Measurements from ENCODE around the gene SLC22A15. TPM values are rescaled to one million over a fixed set of nuclear protein-coding genes. Genes with fewer than 3 reads are reported as not detected.

SLC22A15 gene
- total and polyA plus RNA-seq, 10 of the 15 experiments (the other 5 are each of a cell fraction or from before 2014, with no cell fraction given), result 0.05 to 2.8 (median 0.13) TPM; not detected in 1

- Histone ChIP-seq H3K4me1 (ENCODE audit: control insufficient read depth, insufficient read depth, low read length) (no peaks in the 10 kb centered on the region), H4K20me1 (ENCODE audit: control insufficient read depth, insufficient read depth) (no peaks in the 10 kb centered on the region), H3K36me3 (ENCODE audit: control insufficient read depth in 2 of 2, insufficient read depth in 2 of 2, low read length in 1 of 2) (no peaks in the 10 kb centered on the region), H3K9me3 (replicated peaks; ENCODE audit: control insufficient read depth, insufficient read depth, low read length) (no peaks in the 10 kb centered on the region), H3K27ac (ENCODE audit: control insufficient read depth, insufficient read depth) (no peak overlapping the region), H3K4me2 (ENCODE audit: control insufficient read depth, insufficient read depth) (no peak overlapping the region), H3K27me3 (replicated peaks in 1 of 2; ENCODE audit: control insufficient read depth in 2 of 2, insufficient read depth in 2 of 2, low read length in 1 of 2) (no peaks in the 10 kb centered on the region), H3K4me3 (no peak overlapping the region), H2AFZ (ENCODE audit: control insufficient read depth, low read depth, low read length) (no peak overlapping the region), H3K79me2 (ENCODE audit: control insufficient read depth, insufficient read depth, low read length) (no peaks in the 10 kb centered on the region), H3K9ac (ENCODE audit: control insufficient read depth, insufficient read depth, low read length) (no peak overlapping the region)
- ChIA-PET SMC1A (ENCODE audit: uncharacterized antibody, unreplicated experiment) (interaction anchor here (0.8 kb wide), 1 partner anchor 76 kb away, joined by 4 read pairs; no protein-coding TSS in a partner anchor), CTCF (interaction anchor here (1.2 to 3.1 kb wide), 3 partner anchors 9 to 17 kb away, joined by 3 to 16 read pairs (median 3); no protein-coding TSS in a partner anchor), RAD21 (ENCODE audit: unreplicated experiment) (no interaction called here), POLR2A (interaction anchor here (1.1 kb wide), 1 partner anchor 85 kb away, joined by 3 read pairs; no protein-coding TSS in a partner anchor)
- in situ Hi-C loops (cut with MboI), result no loop called here
- ATAC-seq, result no peak
- FAIRE-seq, result no peak
- no TSS peak for BruUV-seq (replicated peaks)
- intact Hi-C loops (cut with micrococcal nuclease; ENCODE audit: unreplicated experiment), result no loop called here
- no peak for DNase-seq (ENCODE audit: low read depth, low spot score)
- WGBS (ENCODE audit: insufficient coverage, insufficient replicate concordance, low lambda C conversion rate, missing lambda C conversion rate), result 25% methylated on average over 3 of the region's 3 CpGs
- TF ChIP-seq SPI1 (IDR thresholded peaks at IDR 0.05; ENCODE audit: borderline replicate concordance, insufficient read depth, low read depth, low read length), result no peak
- TF ChIP-seq ASH2L (IDR thresholded peaks at IDR 0.05; ENCODE audit: borderline replicate concordance, low read depth), result no peak
- no peak for TF ChIP-seq DPF2 (IDR thresholded peaks at IDR 0.05)
- TF ChIP-seq NRF1 (conservative IDR thresholded peaks at IDR 0.05; ENCODE audit: low read depth, low read length), result no peak
- TF ChIP-seq, protein P1, sequence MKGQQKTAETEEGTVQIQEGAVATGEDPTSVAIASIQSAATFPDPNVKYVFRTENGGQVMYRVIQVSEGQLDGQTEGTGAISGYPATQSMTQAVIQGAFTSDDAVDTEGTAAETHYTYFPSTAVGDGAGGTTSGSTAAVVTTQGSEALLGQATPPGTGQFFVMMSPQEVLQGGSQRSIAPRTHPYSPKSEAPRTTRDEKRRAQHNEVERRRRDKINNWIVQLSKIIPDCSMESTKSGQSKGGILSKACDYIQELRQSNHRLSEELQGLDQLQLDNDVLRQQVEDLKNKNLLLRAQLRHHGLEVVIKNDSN (IDR thresholded peaks at IDR 0.05; ENCODE audit: borderline replicate concordance, extremely low read length, insufficient read depth, low read depth, low read length), result no peak
- TF ChIP-seq ZBTB4 (CRISPR knock-in tag; IDR thresholded peaks at IDR 0.05), result no peak
- TF ChIP-seq RB1 (IDR thresholded peaks at IDR 0.05; ENCODE audit: borderline replicate concordance), result no peak
- TF ChIP-seq ZNF687 (IDR thresholded peaks at IDR 0.05), result no peak
- no peak for TF ChIP-seq SMAD5 (IDR thresholded peaks at IDR 0.05; ENCODE audit: low read depth)
- TF ChIP-seq E2F4 (IDR thresholded peaks at IDR 0.05; ENCODE audit: low read depth, low read length), result no peak
Observed at GRCh38 chr1:116024626-116025025, 48.3 kb downstream of the SLC22A15 start.

Measured in GM12878 (cell line).